Endothelial cell of umbilical vein (primary cell): ENCODE measurements around the gene ANG. TPM values are rescaled to one million over a fixed set of nuclear protein-coding genes. Genes with fewer than 3 reads are reported as not detected.
"Not testable (repeated sequence)": the region's sequence is repeated elsewhere in the genome, so short reads cannot be mapped to it uniquely, and the experiment has no call there.

ENCODE experiments used
- BruUV-seq: library from RNA; stranded (reverse); fragments of 400-500 nt; replicated peaks from 2 replicates; lab custom pipeline; 2021; lab: Mats Ljungman, UMichigan
- CTCF ChIA-PET: fragments of 300-600, 350-600 bp; sonication (Branson Sonifier 250); formaldehyde crosslinking; loops from one replicate; lab custom pipeline; 2021; ENCODE audit warnings: antibody characterized with exemption, inconsistent platforms; lab: Charles Lee
- POLR2A ChIA-PET: fragments of 300-600, 350-600 bp; sonication (Branson Sonifier 250); formaldehyde crosslinking; loops from one replicate; lab custom pipeline; 2021; ENCODE audit warnings: antibody characterized with exemption, inconsistent platforms; lab: Charles Lee
- DNase-seq: peaks from one replicate; pipeline ENCODE4 v3.0.0-alpha.2; 2011; ENCODE audit warnings: low read depth, low spot score
- FAIRE-seq: peaks from 2 replicates; lab custom pipeline; 2011; peaks lifted over from hg19 to GRCh38; lab: Jason Lieb, UNC
- H2AFZ ChIP-seq: 2 replicates; pipeline ENCODE4 v1.6.0; 2012; ENCODE audit warnings: low read depth, low read length, control low read depth, inconsistent platforms
- H3K27ac ChIP-seq: 2 replicates; pipeline ENCODE4 v1.5.1; 2011; ENCODE audit warnings: low read depth, mild to moderate bottlenecking, control low read depth, low read length, moderate library complexity; ENCODE audit not compliant: insufficient read depth
- H3K27me3 ChIP-seq, 2 experiments: 2 replicates each; pipeline versions ENCODE4 v1.6.0 to v1.6.1; 2011; ENCODE audit warnings: low read length in 2 of 2, mixed read lengths in 1 of 2; ENCODE audit not compliant: control insufficient read depth in 2 of 2, insufficient read depth in 2 of 2
- H3K36me3 ChIP-seq, 2 experiments: 2 replicates in 1 of 2; 3 replicates in 1 of 2; pipeline ENCODE4 v1.5.1; 2011; ENCODE audit warnings: low read length in 2 of 2, mild to moderate bottlenecking in 1 of 2, moderate library complexity in 1 of 2; ENCODE audit not compliant: control insufficient read depth in 2 of 2, insufficient read depth in 2 of 2; ENCODE audit errors: extremely low read depth in 1 of 2
- H3K4me1 ChIP-seq: 3 replicates; pipeline ENCODE4 v1.5.1; 2011; ENCODE audit warnings: mild to moderate bottlenecking, low read length; ENCODE audit not compliant: control insufficient read depth, insufficient read depth; ENCODE audit errors: extremely low read depth
- H3K4me2 ChIP-seq: 2 replicates; pipeline ENCODE4 v1.6.1; 2011; ENCODE audit warnings: low read length, control low read depth, mixed read lengths; ENCODE audit not compliant: insufficient read depth
- H3K4me3 ChIP-seq, 3 experiments: fragments of 200-600 bp in 1 of 3; sonication (generic), shearing (Covaris generic) in 1 of 3; replicated peaks in 1 of 3; 2 replicates each; pipeline ENCODE4 v1.5.1; 2011 to 2016; ENCODE audit warnings: control low read depth in 3 of 3, low read length in 3 of 3, mild to moderate bottlenecking in 2 of 3, inconsistent platforms in 1 of 3, low read depth in 1 of 3, moderate library complexity in 1 of 3; ENCODE audit not compliant: insufficient read depth in 1 of 3
- H3K79me2 ChIP-seq: 2 replicates; pipeline ENCODE4 v1.6.0; 2012; ENCODE audit warnings: low read length, inconsistent platforms; ENCODE audit not compliant: control insufficient read depth, insufficient read depth
- H3K9ac ChIP-seq: replicated peaks from 2 replicates; pipeline ENCODE3; 2011; ENCODE audit warnings: low read length, control low read depth; ENCODE audit not compliant: insufficient read depth; ENCODE audit errors: extremely low read depth
- H3K9me1 ChIP-seq: replicated peaks from 3 replicates; pipeline ENCODE4 v1.6.0; 2011; ENCODE audit warnings: mild to moderate bottlenecking, low read length; ENCODE audit not compliant: control insufficient read depth, insufficient read depth; ENCODE audit errors: extremely low read depth
- H3K9me3 ChIP-seq: replicated peaks from 2 replicates; pipeline ENCODE4 v1.5.1; 2012; ENCODE audit warnings: low read length, inconsistent platforms; ENCODE audit not compliant: control insufficient read depth, insufficient read depth
- H4K20me1 ChIP-seq: replicated peaks from 2 replicates; pipeline ENCODE3; 2011; ENCODE audit warnings: mild to moderate bottlenecking, low read length; ENCODE audit not compliant: control insufficient read depth, insufficient read depth; ENCODE audit errors: extremely low read depth
- EZH2 ChIP-seq: IDR thresholded peaks from 2 replicates; pipeline ENCODE4 v1.6.1; 2012; ENCODE audit warnings: borderline replicate concordance, low read depth, mild to moderate bottlenecking, moderate library complexity, low read length, inconsistent platforms; ENCODE audit not compliant: severe bottlenecking
- POLR2AphosphoS5 ChIP-seq: IDR thresholded peaks from 2 replicates; pipeline ENCODE4 v1.6.1; 2012; ENCODE audit warnings: low read depth, mild to moderate bottlenecking, control low read depth, low read length, moderate library complexity; ENCODE audit not compliant: insufficient read depth
- dilution Hi-C: fragments of 300-500 bp; cut with MboI; formaldehyde crosslinking; loops from one replicate; pipeline ENCODE4 v1.15.0; 2019; ENCODE audit warnings: low sequenced_read_pairs; ENCODE audit not compliant: extremely low pct_ligation_motif_present
- intact Hi-C: fragments of 100-400 bp; cut with micrococcal nuclease; formaldehyde crosslinking; loops from one replicate; pipeline ENCODE4 v1.10.0; 2022
- polyA plus RNA-seq, 4 experiments: library from polyadenylated mRNA; depleted of rRNA in 3 of 4; stranded (reverse) in 3 of 4; unstranded in 1 of 4; fragments of >200 nt; gene quantifications; 2 replicates each; pipeline versions ENCODE4 v1.2.1 to v1.2.3, GENCODE V29; 2011 to 2012; ENCODE audit warnings: missing spikeins in 1 of 4
- total RNA-seq: library from RNA; stranded (reverse); gene quantifications from 2 replicates; pipeline ENCODE4 v1.2.3, GENCODE V29; 2021

The ANG gene
- total and polyA plus RNA-seq, 2 donors (not counting 3 experiments of a cell fraction or from before 2014, with no cell fraction given): 6.2 to 11.2 TPM

- Histone ChIP-seq H3K9me1 (no peaks in the 10 kb centered on the region), H3K79me2 (no peaks in the 10 kb centered on the region), H3K27me3 (peaks cover 23 to 40% of the 10 kb centered on the region in 2 experiments), H3K4me1 (no peaks in the 10 kb centered on the region), H3K4me3 (no peak overlapping the region), H3K4me2 (no peak overlapping the region), H3K9ac (no peak overlapping the region), H3K36me3 (no peaks in the 10 kb centered on the region), H4K20me1 (no peaks in the 10 kb centered on the region), H2AFZ (no peak overlapping the region), H3K27ac (no peak overlapping the region), H3K9me3 (no peaks in the 10 kb centered on the region)
- intact Hi-C loops (no loop called here), dilution Hi-C loops (no loop called here)
- TF ChIP-seq EZH2 (peak; percentile 67), POLR2AphosphoS5 (no peak)
- ChIA-PET CTCF (interaction anchor here (1.4 kb wide), 1 partner anchor 132 kb away, joined by 3 read pairs; no protein-coding TSS in a partner anchor), POLR2A (no interaction called here)
- DNase-seq (no peak), FAIRE-seq (no peak)
- no TSS peak for BruUV-seq
These were observed 34.9 kb downstream of the ANG start for GRCh38 chr14:20723488-20723887.

GRCh38 chr14:20726121-20726520, 37.6 kb downstream of the ANG start:
- H3K27ac ChIP-seq, CTCF ChIA-PET, H3K9me3 ChIP-seq, H3K9me1 ChIP-seq, H3K4me3 ChIP-seq, H2AFZ ChIP-seq, H4K20me1 ChIP-seq, H3K36me3 ChIP-seq, DNase-seq, intact Hi-C loops, POLR2A ChIA-PET, H3K4me2 ChIP-seq, H3K79me2 ChIP-seq, BruUV-seq, FAIRE-seq, H3K4me1 ChIP-seq, dilution Hi-C loops, H3K9ac ChIP-seq: not testable (repeated sequence)
- H3K27me3 ChIP-seq: peaks cover 27 to 47% of the 10 kb centered on the region in 2 experiments
